Subcutaneous adipose tissue (tissue), 4 donors: Measurements from ENCODE around the gene NTM. TPM values are rescaled to one million over a fixed set of nuclear protein-coding genes. Genes with fewer than 3 reads are reported as not detected.

Experiments used
- CTCF ChIP-seq: fragments of 450-650 bp; IDR thresholded peaks from one replicate; pipeline ENCODE4 v1.5.1; 2016; ENCODE audit warnings: low read depth, mild to moderate bottlenecking, control low read depth, antibody characterized with exemption, moderate library complexity
- total RNA-seq, 4 donors: library from RNA; depleted of rRNA; stranded (reverse); fragments of >200 nt; gene quantifications; one replicate each; pipeline ENCODE4 v1.1.0, GENCODE V29; 2016

Gene NTM
- total RNA-seq, 4 donors from 2014 or later, result 1.5 to 5.7 (median 1.7) TPM

DNA sequence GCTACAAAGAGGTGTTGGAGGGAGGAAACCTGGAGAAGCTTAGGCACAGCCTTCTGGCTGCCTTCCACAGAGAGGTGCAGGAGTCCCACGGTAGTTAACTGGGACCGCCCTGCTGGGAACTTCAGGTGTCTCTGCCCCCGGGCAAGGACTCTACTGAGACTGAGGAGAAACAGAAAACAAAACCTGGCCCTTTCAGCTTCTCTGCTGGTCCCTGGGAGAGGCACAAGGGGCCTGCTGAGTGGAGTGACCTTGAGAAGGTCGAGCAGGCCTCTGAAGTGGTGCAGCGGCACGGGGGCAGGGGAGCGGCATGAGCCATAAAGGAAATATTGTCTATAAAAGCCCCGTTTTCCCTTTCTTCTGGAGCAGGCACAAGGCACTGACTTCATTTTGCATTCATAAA lies 38.9 kb downstream of the NTM start:
- TF ChIP-seq CTCF, result no peak

GRCh38 chr11:131411636-131412035 lies 41.2 kb downstream of the NTM start:
- TF ChIP-seq CTCF, result no peak

GRCh38 chr11:131412061-131412460 lies 41.6 kb downstream of the NTM start:
- TF ChIP-seq CTCF, result no peak

GRCh38 chr11:131413217-131413616 lies 42.8 kb downstream of the NTM start:
- TF ChIP-seq CTCF, result no peak

DNA sequence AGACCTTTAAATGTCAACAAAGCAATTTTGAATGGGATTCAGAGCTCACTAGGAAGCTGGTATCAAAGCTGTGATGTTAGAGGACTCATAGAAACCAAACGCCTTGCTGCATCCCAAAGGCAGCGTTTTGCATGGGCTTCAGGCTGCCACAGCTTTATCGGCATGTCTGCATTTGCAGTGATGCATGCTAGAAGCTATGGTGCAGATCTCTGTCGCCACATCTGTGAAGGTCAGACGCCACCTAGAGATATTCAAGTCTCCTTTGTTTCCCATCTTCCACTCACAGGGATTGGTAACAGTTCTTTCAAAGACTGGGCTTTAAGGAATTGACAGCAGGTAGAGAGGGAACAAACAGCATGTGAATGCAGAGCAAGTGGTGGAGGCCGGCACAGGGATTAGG lies 47.8 kb downstream of the NTM start:
- TF ChIP-seq CTCF, result no peak

DNA sequence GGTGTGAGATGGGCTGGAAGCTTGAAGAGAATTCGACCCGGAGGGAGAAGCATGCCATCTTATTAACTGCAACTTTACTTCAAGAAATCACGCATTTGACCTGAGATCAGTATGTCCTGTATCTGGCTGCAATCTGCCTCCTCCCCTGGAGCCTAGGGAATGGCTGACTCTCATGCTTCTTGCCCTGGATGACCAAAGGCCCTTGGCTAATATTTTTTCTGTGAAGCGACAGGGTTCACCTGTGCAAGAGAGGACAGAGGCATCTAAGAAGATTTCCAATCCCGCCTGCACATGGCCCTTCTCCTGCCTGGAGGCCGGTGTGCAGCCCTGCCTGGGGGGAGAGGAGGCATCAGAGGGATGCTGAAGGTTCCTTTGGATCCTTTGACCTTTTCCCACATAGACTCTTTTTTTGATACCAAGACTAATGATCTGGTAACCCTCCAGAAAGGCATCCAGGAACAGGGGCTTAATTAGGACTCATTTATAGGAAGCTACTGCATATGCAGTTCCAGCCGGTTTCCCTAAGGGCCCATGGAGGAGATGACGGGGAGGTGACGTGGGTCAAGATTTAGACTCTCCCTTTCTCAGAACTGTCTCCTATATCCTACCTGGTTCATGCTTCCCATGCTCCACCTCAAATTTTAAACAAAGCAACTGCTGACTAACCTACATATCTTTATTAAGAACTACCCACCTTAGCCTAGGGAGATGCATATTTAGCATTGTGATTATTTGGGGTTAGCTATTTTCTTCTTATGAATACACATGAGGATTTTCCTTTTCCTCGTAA lies 50.8 kb downstream of the NTM start:
- no peak for TF ChIP-seq CTCF

GRCh38 chr11:131422029-131422428 lies 51.6 kb downstream of the NTM start:
- TF ChIP-seq CTCF, result no peak
